GM18867 (cell line): ENCODE data around the gene SWAP70.
"Not testable (repeated sequence)": the region's sequence is repeated elsewhere in the genome, so short reads cannot be mapped to it uniquely, and the experiment has no call there.

Experiments used
- ATAC-seq: cut with Tn5 transposase; IDR thresholded peaks from one replicate; pipeline ENCODE4 v1.9.1; 2021; ENCODE audit warnings: mild to moderate bottlenecking, moderate library complexity; ENCODE audit not compliant: unreplicated experiment

Gene SWAP70

DNA sequence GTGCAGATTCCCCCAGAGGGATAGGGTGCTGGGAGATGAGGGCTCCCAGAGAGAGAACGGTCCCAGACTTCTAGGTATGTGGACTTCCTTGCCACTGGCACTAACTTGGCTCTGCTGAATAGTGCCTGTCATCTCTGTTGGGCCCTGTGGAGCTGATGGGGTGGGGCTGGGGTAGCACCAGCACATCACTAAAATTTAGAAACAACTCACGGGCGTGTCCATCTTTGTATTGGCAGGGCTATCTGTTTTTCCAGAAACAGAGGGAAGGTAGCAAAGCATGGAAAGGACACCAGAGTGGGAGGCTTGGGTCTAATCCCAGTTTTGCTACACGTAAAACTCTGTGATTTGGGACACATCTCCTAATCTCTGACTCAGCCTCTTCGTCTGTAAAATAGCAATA is 25.8 kb downstream of the SWAP70 start:
- no peak for ATAC-seq

DNA sequence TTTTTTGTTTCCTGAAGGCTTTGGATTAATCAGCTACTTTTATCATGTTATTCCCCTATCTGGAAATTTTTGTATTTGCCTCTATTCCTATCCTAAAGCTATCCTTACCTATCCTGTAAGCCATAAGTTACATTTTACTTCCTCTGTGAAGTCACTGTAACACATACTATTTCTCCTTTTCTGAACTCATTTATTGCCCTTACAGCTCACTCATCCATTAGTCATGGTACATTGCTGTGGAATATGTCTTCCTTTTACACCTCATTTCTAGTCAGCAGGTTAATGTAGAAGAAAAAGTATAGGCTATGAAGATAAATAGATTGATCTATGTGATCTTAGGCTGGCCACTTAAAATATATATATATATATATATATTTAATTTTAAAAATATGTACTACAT is 28.0 kb downstream of the SWAP70 start:
- no peak for ATAC-seq

DNA sequence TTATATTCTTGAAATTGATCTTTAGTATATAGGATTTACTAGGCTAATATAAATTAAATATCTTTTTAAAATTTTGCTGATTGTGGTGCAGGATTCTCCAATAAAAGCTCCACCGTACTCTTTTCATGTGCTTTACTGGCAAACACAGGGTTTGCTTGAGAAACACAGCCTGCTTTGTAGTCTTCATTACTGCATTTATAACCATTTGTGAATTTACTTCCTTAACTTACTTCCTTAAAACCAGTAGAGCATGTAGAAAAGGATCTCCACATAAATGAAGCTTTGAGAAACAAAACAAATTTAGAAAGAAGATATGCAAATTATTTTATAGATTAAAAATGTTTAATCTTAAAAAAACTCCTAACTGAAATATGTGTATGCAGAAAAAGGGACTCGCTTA is 28.8 kb downstream of the SWAP70 start:
- ATAC-seq, result no peak

DNA sequence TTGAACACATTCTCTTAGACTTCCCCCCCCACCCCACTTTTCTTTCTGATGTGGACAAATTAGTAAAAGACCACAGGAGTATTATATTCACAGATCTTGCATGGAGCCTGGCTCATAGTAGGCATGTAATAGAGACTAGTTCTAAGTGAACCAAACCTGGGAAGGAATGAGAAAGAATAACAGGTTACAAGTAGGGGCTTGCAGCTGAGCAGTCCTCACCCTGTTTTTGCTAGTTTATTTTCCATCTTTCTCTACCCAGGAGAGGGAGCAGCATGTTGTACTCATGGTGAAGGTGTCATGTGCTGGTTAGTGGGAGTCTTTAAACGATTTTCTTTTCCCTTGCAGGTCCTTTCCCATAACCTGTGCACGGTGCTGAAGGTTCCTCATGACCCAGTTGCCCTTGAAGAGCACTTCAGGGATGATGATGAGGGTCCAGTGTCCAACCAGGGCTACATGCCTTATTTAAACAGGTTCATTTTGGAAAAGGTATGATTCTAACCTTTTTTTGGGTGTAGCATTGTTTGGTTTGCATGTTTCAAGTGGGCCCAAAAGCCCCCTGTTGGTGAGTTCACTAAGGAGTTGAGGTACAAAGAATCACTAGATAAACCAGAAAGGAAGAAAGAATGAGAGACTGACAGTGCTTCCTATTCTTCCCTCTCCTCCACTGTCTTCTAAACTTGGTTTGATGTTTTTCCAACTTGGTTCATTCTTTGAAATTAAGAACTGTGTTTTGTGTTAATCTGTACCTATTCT is 30.1 kb downstream of the SWAP70 start:
- ATAC-seq, result no peak

DNA sequence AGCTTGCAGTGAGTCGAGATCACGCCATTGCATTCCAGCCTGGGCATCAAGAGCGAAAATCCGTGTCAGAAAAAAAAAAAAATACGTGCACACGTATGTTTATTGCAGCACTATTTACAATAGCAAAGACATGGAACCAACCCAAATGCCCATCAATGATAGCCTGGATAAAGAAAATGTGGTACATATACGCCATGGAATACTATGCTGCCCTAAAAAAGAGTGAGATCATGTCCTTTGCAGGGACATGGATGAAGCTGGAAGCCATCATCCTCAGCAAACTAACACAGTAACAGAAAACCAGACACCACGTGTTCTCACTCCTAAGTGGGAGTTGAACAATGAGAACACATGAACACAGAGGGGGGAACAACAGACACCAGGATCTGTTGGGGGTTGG is 31.4 kb downstream of the SWAP70 start:
- ATAC-seq, result not testable (repeated sequence)

DNA sequence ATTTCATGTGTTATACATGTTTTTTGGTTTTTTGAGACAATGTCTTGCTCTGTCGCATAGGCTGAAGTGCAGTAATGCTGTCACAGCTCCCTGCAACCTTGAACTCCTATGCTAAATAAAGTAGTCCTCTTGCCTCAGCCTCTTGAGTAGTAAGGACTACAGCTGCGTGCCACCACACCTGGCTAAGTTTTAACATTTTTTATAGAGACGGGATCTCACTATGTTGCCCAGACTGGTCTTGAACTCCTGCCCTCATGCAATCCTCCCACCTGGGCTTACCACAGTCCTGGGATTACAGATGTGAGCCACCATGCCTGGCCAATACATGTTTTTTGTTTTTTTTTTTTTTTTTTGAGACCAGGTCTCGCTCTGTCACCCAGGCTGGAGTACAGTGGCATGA is 33.9 kb downstream of the SWAP70 start:
- ATAC-seq, result no peak

DNA sequence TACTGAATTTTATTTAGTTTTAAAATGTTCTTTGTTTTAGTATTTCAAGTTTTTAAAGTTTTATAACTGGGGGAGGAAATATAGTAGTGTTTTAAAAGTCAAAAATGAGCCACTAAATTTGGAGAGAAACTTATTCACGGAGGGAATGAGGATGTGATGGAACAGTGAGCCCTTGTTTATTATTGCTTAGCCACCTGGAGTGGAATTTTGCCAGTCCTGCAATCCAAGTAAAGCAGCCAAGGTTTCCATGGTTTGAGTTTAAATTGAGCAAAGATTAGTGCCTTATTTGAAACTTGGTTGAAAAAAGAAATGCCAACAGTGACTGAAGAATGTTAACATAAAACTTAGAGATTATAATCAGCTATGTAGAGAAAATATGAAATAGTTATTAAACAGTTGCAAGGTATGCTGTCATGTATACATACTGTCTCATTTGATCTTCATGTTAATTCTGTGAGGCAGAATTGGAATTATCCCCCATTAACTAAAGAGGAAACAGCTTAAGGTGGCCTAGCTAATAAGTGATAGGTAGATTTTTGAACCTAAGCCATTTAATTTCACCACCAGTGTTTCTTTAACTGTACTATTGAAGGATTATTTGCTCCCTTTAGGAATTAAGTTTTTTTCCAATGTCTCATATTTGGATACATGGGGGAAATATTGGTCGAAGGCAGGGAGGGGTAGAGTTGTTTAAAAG is 36.4 kb downstream of the SWAP70 start:
- no peak for ATAC-seq

DNA sequence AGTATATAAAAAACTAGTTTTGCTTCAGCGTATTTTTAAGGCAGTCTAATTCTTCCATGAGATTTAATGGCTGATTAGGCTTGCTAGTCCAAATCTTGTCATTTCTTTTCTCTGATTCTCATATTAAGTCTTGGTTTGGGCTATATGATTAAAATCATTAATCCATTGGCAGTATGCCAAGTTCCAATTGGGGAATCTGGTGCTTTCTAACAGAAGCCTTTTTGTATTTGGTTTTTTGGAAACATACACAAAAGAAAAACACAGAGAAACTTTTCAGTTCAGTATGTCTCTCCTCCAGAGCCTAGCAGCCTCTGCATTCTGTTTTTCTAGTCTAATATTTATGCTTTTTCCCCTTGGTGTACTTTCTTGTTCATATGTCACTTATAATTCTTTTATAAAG is 37.9 kb downstream of the SWAP70 start:
- ATAC-seq, result no peak

DNA sequence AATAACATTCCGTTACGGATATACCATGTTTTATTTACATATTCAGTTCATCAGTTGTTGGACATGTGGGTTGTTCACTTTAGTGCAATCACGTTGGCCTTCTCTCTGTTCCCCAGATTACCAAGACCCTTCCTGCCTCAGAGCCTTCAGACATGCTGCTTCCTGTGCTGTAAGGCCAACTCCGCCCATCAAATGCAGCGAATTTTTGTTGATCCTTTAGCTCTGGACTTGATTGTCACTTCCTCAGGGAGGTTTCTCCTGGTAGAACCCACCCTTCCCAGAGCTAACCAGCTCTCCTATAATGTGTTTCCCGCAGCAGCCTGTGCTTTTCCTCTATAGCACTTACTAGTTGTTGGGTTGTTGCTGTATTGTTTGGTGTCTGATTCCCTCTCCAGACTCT is 39.4 kb downstream of the SWAP70 start:
- ATAC-seq, result no peak

DNA sequence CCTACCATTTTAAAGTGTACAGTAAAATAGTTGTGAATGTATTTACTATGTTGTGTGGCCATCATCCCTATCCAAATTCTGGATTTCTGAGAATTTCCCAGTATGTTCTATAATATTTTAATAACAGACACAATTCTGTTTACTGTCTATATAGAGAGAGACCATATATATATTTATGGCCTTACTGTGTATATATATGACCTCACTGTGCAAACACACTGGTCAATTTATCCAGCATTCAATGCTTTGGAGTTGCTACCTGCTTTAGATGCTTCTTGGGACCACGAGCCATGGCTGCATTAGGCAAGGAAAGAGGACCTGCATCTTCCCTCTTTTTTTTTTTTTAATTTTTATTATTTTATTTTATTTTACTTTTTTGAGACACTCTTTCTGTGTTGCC is 40.2 kb downstream of the SWAP70 start:
- ATAC-seq, result no peak

DNA sequence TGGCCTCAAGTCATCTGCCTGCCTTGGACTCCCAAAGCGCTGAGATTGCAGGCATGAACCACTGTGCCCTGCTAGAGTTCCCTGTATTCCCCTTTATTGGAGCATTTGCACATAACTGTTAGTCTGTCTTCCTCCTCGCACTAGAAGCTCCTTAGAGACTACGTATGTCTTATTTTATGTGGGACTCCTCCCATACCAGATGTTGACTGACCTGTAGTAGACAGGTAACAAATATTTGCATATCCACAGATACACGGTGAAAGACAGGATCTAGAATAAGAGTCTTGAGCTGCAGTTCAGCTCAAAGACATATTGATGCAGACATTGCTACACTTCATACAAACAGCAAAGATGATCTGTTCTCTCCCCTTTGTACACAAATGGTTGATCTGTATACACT is 40.7 kb downstream of the SWAP70 start:
- ATAC-seq, result no peak

DNA sequence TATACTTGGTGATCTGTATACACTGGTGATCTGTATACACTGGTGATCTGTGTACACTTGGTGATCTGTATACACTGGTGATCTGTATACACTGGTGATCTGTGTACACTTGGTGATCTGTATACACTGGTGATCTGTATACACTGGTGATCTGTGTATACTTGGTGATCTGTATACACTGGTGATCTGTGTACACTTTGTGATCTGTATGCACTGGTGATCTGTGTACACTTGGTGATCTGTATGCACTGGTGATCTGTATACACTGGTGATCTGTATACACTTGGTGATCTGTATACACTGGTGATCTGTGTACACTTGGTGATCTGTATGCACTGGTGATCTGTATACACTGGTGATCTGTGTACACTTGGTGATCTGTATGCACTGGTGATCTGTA is 41.5 kb downstream of the SWAP70 start:
- ATAC-seq, result not testable (repeated sequence)

DNA sequence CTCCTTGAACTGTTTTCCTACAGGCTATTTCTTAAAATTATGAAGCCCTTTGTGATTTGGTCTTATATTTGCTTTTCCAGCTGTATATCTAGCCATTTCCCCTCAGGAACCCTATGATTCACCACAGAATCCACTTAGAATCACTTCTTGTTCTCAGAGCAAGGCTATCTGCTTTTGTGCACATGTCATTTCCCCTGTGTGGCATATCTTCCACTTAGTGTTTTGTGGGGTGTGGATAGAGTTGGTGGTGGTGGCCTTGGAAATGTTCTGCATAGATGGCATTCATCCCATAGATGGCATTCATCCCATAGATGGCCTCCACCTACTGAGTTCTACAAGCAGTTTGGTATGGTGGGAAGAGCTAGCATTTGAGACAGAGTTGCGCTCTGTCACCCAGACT is 44.7 kb downstream of the SWAP70 start:
- ATAC-seq, result no peak

DNA sequence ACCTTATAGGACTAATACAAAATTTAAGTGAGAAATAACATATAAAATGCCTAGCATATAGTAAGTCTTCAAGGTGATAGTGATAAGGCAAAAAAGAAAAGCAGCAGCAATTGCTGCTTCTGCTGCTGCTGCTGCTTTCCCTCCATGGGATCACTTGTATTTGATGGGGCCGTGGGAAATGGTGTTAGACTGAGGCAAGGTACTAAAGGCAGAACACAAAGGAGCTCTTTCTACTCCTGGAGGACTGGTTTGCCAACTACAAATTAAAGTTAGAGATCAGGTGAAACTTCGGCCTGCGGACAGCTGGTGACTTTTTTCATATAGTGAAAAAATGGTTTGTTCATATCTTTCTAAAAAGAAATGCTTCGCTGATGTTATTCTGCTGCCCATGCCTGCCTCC is 46.3 kb downstream of the SWAP70 start:
- no peak for ATAC-seq

DNA sequence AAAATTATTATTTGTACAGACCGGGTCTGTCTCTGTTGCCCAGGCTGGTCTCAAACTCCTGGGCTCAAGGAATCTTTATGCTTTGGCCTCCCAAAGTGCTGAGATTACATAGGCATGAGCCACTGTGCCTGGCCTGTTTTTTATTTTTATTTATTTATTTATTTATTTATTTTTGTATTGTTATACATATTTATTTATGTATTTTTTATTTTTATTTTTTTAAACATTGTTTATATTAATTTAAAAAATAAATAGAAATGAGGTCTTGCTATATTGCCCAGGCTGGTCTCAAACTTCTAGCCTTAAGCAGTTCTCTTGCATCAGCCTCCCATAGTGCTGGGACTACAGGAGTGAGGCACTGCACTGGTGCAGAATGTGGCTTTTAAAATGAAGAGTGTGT is 47.0 kb downstream of the SWAP70 start:
- no peak for ATAC-seq

DNA sequence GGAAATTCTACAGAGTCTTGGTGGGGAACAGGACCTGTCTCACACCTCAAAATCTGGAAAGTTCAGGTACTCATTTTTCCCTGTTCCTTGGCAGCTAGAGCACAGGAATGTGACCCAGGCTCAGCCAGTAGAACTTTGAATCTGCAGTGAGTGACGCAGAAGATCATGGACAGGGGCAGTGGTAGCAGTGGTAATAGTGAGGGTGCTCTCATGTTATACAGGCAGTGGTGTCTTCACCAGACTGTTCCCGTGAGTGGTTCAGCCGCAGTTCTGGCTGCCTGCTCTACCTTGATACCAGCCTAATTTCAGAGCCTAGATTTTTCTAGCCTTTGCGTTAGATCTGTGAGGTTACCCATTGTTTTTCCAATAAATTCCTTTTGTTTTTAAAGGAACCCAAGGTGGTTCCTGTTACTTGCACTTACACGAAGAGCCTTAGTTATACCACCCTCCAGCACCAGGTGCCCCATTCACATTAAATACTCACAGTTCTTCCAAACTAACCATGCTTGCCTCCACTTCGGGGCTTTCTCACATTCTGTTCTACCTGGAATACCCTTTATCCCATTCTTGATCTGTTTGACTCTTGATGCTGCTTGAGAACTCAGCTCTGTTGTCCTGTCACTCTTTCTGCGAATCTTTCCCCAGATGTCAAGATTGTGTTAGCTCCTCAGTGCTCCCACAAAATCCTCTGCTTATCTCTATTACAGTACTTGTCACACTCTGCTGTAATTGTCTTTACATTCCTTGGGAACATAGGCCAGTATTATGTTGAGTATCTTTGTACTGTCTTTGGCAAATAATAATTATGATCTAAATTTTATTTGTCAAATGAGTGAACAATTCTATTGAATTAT is 47.8 kb downstream of the SWAP70 start:
- ATAC-seq, result no peak

DNA sequence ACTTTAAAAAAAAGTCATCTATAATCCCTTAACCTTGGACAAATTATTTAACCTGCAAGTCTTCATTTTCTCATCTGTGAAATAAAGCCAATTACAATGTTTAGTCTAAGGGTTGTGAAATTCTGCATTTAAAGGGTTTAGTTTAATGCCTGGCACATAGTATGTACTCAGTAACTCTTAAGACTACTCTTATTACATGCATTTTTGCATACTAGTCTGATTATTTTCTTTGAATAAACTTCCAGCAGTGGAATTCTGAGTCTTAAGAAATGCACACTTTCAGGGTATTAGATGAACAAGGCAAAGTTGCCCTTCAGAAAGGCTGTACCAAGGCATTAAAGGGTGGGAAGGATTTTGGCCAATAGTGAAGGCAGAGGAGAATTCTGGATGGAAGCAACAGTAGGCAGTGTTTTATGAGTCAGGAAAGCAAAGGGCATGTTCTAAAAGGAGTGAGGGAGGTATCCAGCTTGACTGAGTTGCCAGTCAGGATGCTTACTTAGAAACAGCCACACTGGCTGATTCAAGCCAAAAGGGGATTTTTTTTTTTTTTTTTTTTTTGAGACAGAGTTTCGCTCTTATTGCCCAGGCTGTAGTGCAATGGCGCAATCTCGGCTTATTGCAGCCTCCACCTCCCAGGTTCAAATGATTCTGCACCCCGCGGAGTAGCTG is 50.5 kb downstream of the SWAP70 start:
- ATAC-seq, result no peak

DNA sequence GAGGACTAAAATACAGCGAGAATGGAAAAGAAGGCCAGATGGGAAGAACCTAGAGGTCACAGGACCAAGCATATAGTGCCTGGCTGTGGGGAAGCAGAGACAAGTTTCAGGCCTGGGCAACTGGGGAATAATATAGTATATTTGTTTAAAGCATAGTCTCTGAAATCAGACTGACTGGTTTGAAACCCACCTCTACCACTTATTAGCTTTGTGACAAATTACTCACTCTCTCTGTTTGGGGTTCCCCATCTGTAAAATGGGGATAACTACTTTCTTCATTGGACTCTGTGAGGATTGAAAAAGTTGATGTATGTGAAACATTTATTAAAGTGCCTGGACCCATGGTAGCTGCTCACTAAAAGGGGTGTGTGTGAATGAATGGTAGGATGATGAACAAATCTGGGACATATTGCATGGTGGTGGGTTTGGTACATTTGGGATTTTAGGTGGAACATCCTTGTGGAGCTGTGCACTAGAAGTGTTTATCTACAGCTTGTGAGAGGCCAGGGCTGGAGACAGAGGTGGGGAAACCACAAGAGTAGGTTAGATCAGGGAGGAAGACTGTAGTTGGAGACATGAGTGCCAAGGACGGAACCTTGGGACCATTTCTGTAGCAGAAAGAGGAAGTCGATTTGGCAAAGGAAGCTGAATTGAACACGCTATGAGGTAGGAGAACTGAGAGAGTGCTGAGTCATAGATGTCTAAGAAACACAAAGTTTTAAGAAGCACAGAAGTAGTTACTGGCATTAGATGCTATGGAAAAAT is 52.6 kb downstream of the SWAP70 start:
- peak; percentile 79 for ATAC-seq

DNA sequence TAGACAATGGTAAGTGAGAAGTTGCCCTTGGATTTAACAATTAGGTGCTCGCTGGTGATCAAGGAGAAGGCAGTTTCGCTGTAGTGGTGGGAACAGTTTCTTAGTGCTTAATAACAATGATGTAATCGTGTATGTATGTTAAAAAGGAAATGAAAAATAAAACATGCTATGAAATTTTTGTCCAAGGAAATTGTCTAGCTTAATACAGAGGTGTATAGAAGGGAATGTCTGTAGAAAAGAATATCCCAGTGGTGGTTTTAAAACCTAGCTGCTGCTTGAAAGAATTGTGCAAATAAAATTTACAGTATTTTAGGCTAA is 53.1 kb downstream of the SWAP70 start:
- ATAC-seq, result no peak

DNA sequence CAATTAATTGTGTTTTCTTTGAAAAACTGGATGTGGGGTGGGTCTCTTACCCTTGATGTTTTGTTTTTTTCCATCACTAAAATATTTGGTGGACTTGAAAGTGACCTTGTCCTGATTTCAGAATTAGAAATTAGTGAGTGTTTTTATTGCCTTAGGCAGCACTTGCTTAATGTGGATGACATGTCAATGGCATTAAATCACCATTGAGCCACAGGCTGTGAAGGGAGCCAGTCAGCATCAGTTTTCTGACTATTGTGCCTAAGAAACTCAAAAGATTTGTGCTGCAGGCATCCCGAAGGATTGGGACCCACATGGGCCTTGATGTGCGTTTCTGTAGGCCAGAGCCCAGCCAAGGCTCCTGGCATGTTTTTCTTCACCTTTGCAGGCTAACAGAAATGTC is 53.8 kb downstream of the SWAP70 start:
- ATAC-seq, result no peak

DNA sequence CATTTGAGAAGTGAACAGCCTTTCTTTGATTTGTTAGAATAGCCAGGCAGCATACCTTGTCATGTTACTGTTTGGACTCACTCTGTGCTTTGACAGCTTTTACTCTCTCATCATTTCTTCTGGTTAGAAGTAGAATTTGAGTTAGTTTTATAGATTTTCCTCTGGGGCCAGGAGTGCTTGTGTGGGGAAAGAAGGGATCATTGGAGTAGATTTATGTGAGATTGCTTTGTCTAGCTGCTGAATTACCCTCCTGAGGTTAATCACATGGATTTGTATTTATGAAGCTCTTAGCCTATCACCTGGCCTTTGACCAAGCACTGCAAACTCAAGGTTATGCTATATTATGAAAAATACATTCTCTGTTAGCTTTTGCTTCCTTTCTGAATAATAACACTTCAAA is 54.3 kb downstream of the SWAP70 start:
- no peak for ATAC-seq
